CD4-positive, CD25-positive, alpha-beta regulatory T cell (primary cell): ENCODE data around the gene MFN1. TPM values are rescaled to one million over a fixed set of nuclear protein-coding genes. Genes with fewer than 3 reads are reported as not detected.

Experiments
- ATAC-seq, 2 donors: fragments of 150-1000 bp; cut with Tn5 transposase; one replicate each; pipeline ENCODE4 v1.10.0; 2021; ENCODE audit warnings: low read depth in 2 of 2, moderate number of reproducible peaks in 2 of 2, moderate library complexity in 1 of 2
- DNase-seq, 3 donors: peaks; one replicate each; pipeline versions ENCODE4 v3.0.0 to v3.0.0-alpha.2; 2012 to 2022; ENCODE audit warnings: mixed read lengths in 1 of 3
- H3K27ac ChIP-seq: one replicate; pipeline ENCODE4 v1.7.0; 2013; ENCODE audit warnings: mild to moderate bottlenecking, low read length; ENCODE audit not compliant: insufficient read depth, poor library complexity, severe bottlenecking
- H3K27me3 ChIP-seq: one replicate; pipeline ENCODE4 v1.7.0; 2013; ENCODE audit warnings: low read length; ENCODE audit not compliant: control insufficient read depth, insufficient read depth
- H3K36me3 ChIP-seq: one replicate; pipeline ENCODE4 v1.7.0; 2013; ENCODE audit warnings: mild to moderate bottlenecking, low read length, moderate library complexity; ENCODE audit not compliant: control insufficient read depth, insufficient read depth
- H3K4me1 ChIP-seq: 2 replicates; pipeline ENCODE4 v1.7.0; 2013; ENCODE audit warnings: mild to moderate bottlenecking, low read length; ENCODE audit not compliant: insufficient read depth, control insufficient read depth, poor library complexity, severe bottlenecking
- H3K4me3 ChIP-seq: one replicate; pipeline ENCODE4 v1.7.0; 2013; ENCODE audit warnings: low read depth, mild to moderate bottlenecking, low read length, moderate library complexity
- H3K9me3 ChIP-seq, 2 experiments: 1 replicate in 1 of 2; 2 replicates in 1 of 2; pipeline ENCODE4 v1.7.0; 2013; ENCODE audit warnings: low read length in 2 of 2, mild to moderate bottlenecking in 1 of 2, moderate library complexity in 1 of 2; ENCODE audit not compliant: control insufficient read depth in 2 of 2
- H3K27ac Mint-ChIP-seq, 3 donors: one replicate each; pipeline ENCODE4 v1.8.0; 2020 to 2022; ENCODE audit warnings: mild to moderate bottlenecking in 3 of 3, mixed read lengths in 3 of 3, moderate library complexity in 2 of 3
- H3K27me3 Mint-ChIP-seq: one replicate; pipeline ENCODE4 v1.8.0; 2022; ENCODE audit warnings: mild to moderate bottlenecking, mixed read lengths
- H3K36me3 Mint-ChIP-seq: one replicate; pipeline ENCODE4 v1.8.0; 2020; ENCODE audit warnings: mixed read lengths
- H3K4me1 Mint-ChIP-seq, 4 donors: one replicate each; pipeline ENCODE4 v1.8.0; 2020 to 2022; ENCODE audit warnings: mixed read lengths in 4 of 4, mild to moderate bottlenecking in 1 of 4
- H3K4me3 Mint-ChIP-seq, 4 donors: one replicate each; pipeline ENCODE4 v1.8.0; 2020 to 2022; ENCODE audit warnings: mild to moderate bottlenecking in 4 of 4, mixed read lengths in 4 of 4, moderate library complexity in 3 of 4
- H3K9me3 Mint-ChIP-seq, 7 donors: one replicate each; pipeline ENCODE4 v1.8.0; 2020 to 2022; ENCODE audit warnings: mixed read lengths in 7 of 7, mild to moderate bottlenecking in 3 of 7, moderate library complexity in 2 of 7
- polyA plus RNA-seq, 4 donors: library from polyadenylated mRNA; unstranded; fragments of 300-500 nt; fragmentation: Illumina TruSeq; gene quantifications; one replicate each; pipeline ENCODE4 v1.2.3, GENCODE V29; 2021
- total RNA-seq: library from RNA; stranded (reverse); gene quantifications from one replicate; pipeline ENCODE4 v1.2.3, GENCODE V29; 2022

MFN1 gene
- total and polyA plus RNA-seq, 5 donors from 2014 or later, result 10.5 to 45.6 (median 10.8) TPM

DNA sequence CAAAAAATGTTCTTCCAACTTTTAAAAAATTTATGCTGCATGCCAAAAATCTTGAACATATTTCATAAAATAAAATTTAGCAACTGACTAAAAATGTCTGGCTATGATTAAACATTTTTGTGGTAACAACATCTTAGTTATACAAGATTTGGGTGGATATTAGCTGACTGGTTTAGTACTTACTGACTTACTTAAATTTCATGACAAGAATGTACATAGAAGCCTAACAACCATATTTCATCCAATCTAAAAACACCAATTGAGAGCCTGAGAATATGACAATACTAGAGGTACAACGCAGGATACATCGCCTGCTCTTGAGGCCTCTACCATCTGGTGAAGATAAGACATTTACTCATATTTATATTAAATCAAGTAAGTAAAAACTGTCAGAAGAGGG lies 69.2 kb downstream of the MFN1 start:
- no peaks in the 10 kb centered on the region for H3K27me3 ChIP-seq
- H3K27ac ChIP-seq, result no peak overlapping the region
- H3K4me3 Mint-ChIP-seq, result no peak overlapping the region
- no peaks in the 10 kb centered on the region for H3K36me3 ChIP-seq
- no peak overlapping the region for H3K27ac Mint-ChIP-seq
- ATAC-seq (no peak), DNase-seq (no peak)
- peaks cover 6% of the 10 kb centered on the region for H3K27me3 Mint-ChIP-seq
- H3K4me1 Mint-ChIP-seq, result no peaks in the 10 kb centered on the region
- H3K4me1 ChIP-seq, result no peaks in the 10 kb centered on the region
- H3K9me3 ChIP-seq, result no peaks in the 10 kb centered on the region
- no peaks in the 10 kb centered on the region for H3K36me3 Mint-ChIP-seq
- no peak overlapping the region for H3K4me3 ChIP-seq
- no peaks in the 10 kb centered on the region for H3K9me3 Mint-ChIP-seq

DNA sequence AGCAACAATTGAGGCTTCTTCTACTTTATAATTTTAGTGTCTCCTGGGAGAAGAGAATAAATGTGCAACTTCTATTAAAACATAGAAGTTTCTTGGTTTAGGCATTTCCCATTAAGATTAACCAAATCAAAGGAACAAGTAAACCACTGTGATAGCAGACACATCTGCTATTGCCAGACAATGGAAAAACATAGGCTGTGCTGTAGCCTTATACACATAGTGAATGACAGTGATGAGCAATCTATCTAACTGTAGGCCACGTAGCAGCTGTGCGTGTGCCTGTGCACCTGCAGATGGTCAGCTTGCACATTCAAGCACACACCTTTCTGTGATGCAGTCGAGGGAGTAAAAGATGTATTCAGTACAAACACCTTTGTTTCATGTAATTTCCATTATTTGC lies 71.1 kb downstream of the MFN1 start:
- ATAC-seq (no peak), DNase-seq (no peak)
- H3K27me3 ChIP-seq, result no peaks in the 10 kb centered on the region
- H3K4me1 Mint-ChIP-seq, result no peaks in the 10 kb centered on the region
- no peaks in the 10 kb centered on the region for H3K36me3 ChIP-seq
- H3K27ac ChIP-seq, result no peak overlapping the region
- peaks cover 6% of the 10 kb centered on the region for H3K27me3 Mint-ChIP-seq
- no peaks in the 10 kb centered on the region for H3K9me3 ChIP-seq
- H3K4me3 Mint-ChIP-seq, result no peak overlapping the region
- no peaks in the 10 kb centered on the region for H3K36me3 Mint-ChIP-seq
- H3K27ac Mint-ChIP-seq, result no peak overlapping the region
- no peak overlapping the region for H3K4me3 ChIP-seq
- H3K9me3 Mint-ChIP-seq, result no peaks in the 10 kb centered on the region
- no peaks in the 10 kb centered on the region for H3K4me1 ChIP-seq

DNA sequence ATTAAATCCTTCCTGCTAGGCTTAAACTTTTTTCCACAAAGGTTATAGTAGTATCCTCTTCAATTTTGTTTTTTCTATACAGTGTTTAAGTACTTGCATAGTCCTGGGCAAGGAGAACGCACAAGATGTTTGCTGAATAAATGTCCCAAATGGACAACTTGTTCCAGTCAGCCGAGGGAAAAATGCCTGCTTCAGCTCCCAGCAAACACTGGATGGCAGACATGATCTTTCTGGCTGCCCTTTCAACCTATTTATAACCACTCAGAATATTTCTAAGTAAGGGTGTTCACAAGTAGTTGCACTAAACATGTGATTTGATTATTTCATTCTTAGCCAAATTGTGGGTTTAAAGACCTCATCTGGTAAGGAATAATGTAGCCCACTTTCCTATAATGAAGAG lies 74.0 kb downstream of the MFN1 start:
- Histone ChIP-seq H3K27me3 (no peaks in the 10 kb centered on the region), H3K4me3 (no peak overlapping the region), H3K27ac (no peak overlapping the region), H3K4me1 (no peaks in the 10 kb centered on the region), H3K9me3 (no peaks in the 10 kb centered on the region), H3K36me3 (no peaks in the 10 kb centered on the region)
- no peak overlapping the region for H3K4me3 Mint-ChIP-seq
- H3K4me1 Mint-ChIP-seq, result no peaks in the 10 kb centered on the region
- H3K36me3 Mint-ChIP-seq, result peaks cover 3% of the 10 kb centered on the region
- DNase-seq (no peak), ATAC-seq (no peak)
- H3K9me3 Mint-ChIP-seq, result no peaks in the 10 kb centered on the region
- H3K27me3 Mint-ChIP-seq, result no peaks in the 10 kb centered on the region
- no peak overlapping the region for H3K27ac Mint-ChIP-seq

GRCh38 chr3:179425075-179425474 lies 77.6 kb downstream of the MFN1 start:
- no peak overlapping the region for H3K4me3 ChIP-seq
- H3K4me1 ChIP-seq, result no peaks in the 10 kb centered on the region
- peaks cover 3% of the 10 kb centered on the region for H3K36me3 Mint-ChIP-seq
- H3K36me3 ChIP-seq, result no peaks in the 10 kb centered on the region
- no peak overlapping the region for H3K27ac Mint-ChIP-seq
- peaks cover under 1% of the 10 kb centered on the region for H3K27me3 Mint-ChIP-seq
- H3K27me3 ChIP-seq, result no peaks in the 10 kb centered on the region
- no peaks in the 10 kb centered on the region for H3K9me3 ChIP-seq
- peaks cover 0 to 2% (median 0%) of the 10 kb centered on the region in 7 donors for H3K9me3 Mint-ChIP-seq
- no peaks in the 10 kb centered on the region for H3K4me1 Mint-ChIP-seq
- no peak for ATAC-seq
- H3K4me3 Mint-ChIP-seq, result no peak overlapping the region
- H3K27ac ChIP-seq, result no peak overlapping the region
- no peak for DNase-seq

- no peak overlapping the region for H3K4me3 Mint-ChIP-seq
- H3K4me1 Mint-ChIP-seq, result no peaks in the 10 kb centered on the region
- no peak overlapping the region for H3K27ac Mint-ChIP-seq
- ATAC-seq (no peak), DNase-seq (no peak)
- Histone ChIP-seq H3K27me3 (no peaks in the 10 kb centered on the region), H3K9me3 (no peaks in the 10 kb centered on the region), H3K36me3 (no peaks in the 10 kb centered on the region), H3K4me1 (no peaks in the 10 kb centered on the region), H3K27ac (no peak overlapping the region), H3K4me3 (no peak overlapping the region)
- peaks cover 9% of the 10 kb centered on the region for H3K27me3 Mint-ChIP-seq
- peaks cover 3% of the 10 kb centered on the region for H3K36me3 Mint-ChIP-seq
- peaks cover 0 to 2% (median 0%) of the 10 kb centered on the region in 7 donors for H3K9me3 Mint-ChIP-seq
These were observed 81.5 kb downstream of the MFN1 start for GRCh38 chr3:179428876-179429548.

DNA sequence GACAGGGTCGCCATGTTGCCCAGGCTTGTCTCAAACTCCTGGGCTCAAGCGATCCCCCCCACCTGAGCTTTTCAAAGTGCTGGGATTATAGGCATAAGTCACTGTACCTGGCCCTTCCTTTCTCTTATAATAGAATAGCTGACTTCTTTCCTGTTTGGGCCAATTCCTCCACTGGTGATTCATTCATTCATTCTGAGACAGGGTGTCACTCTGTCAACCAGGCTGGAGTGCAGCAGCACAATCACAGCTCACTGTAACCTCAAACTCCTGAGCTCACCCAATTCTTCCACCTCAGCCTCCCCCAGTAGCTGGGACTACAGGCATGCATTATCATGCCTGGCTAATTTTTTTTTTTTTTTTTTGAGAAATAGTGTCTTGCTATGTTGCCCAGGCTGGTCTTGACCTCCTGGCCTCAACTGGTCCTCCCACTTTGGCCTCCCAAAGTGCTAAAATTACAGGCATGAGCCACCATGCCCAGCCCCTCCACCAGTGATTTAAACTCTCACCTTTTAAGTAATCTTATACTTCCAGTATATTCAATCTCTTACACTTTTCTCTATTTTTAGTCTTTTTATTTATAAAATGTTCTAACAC lies 82.9 kb downstream of the MFN1 start:
- Mint-ChIP-seq H3K9me3 (peaks cover 0 to 2% (median 0%) of the 10 kb centered on the region in 7 donors), H3K27me3 (peaks cover 9% of the 10 kb centered on the region), H3K36me3 (no peaks in the 10 kb centered on the region), H3K27ac (no peak overlapping the region), H3K4me3 (no peak overlapping the region), H3K4me1 (no peaks in the 10 kb centered on the region)
- H3K36me3 ChIP-seq, result no peaks in the 10 kb centered on the region
- H3K27ac ChIP-seq, result no peak overlapping the region
- H3K4me1 ChIP-seq, result no peaks in the 10 kb centered on the region
- H3K9me3 ChIP-seq, result no peaks in the 10 kb centered on the region
- no peak for ATAC-seq
- no peaks in the 10 kb centered on the region for H3K27me3 ChIP-seq
- no peak overlapping the region for H3K4me3 ChIP-seq
- no peak for DNase-seq

DNA sequence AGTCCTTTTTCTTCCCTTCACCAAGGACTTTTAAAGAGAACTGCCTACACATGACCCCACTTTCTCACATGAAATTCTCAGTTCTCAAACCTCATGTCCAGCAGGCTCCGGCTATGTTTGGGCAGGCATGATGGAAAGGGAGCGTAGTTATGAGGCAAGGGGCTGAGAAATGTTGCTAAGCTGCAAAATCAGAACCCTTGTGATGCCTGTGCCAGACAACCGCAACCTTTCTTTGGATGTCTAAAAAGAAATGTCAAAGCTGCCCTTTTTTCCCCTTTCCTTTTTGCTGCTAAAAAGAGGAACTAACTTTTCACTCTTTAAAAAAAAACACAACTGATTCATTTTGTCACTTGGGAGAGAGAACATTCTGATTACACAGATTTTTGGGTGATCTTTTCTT lies 84.5 kb downstream of the MFN1 start:
- no peaks in the 10 kb centered on the region for H3K4me1 Mint-ChIP-seq
- no peak overlapping the region for H3K27ac Mint-ChIP-seq
- H3K36me3 Mint-ChIP-seq, result no peaks in the 10 kb centered on the region
- H3K9me3 ChIP-seq, result no peaks in the 10 kb centered on the region
- no peak for DNase-seq
- H3K27me3 Mint-ChIP-seq, result peaks cover 9% of the 10 kb centered on the region
- H3K4me1 ChIP-seq, result no peaks in the 10 kb centered on the region
- H3K9me3 Mint-ChIP-seq, result peaks cover 0 to 3% (median 0%) of the 10 kb centered on the region in 7 donors
- no peak overlapping the region for H3K4me3 Mint-ChIP-seq
- H3K27me3 ChIP-seq, result no peaks in the 10 kb centered on the region
- H3K4me3 ChIP-seq, result no peak overlapping the region
- no peak for ATAC-seq
- H3K27ac ChIP-seq, result no peak overlapping the region
- no peaks in the 10 kb centered on the region for H3K36me3 ChIP-seq

- no peaks in the 10 kb centered on the region for H3K36me3 Mint-ChIP-seq
- ATAC-seq (no peak), DNase-seq (no peak)
- H3K27ac Mint-ChIP-seq, result no peak overlapping the region
- no peaks in the 10 kb centered on the region for H3K4me1 Mint-ChIP-seq
- no peaks in the 10 kb centered on the region for H3K27me3 ChIP-seq
- no peaks in the 10 kb centered on the region for H3K9me3 ChIP-seq
- H3K4me3 ChIP-seq, result no peak overlapping the region
- no peaks in the 10 kb centered on the region for H3K36me3 ChIP-seq
- peaks cover 0 to 3% (median 0%) of the 10 kb centered on the region in 7 donors for H3K9me3 Mint-ChIP-seq
- no peak overlapping the region for H3K4me3 Mint-ChIP-seq
- H3K27me3 Mint-ChIP-seq, result peaks cover 9% of the 10 kb centered on the region
- H3K27ac ChIP-seq, result no peak overlapping the region
- H3K4me1 ChIP-seq, result no peaks in the 10 kb centered on the region
These were observed 84.9 kb downstream of the MFN1 start for GRCh38 chr3:179432451-179432850.
